Neutrophil (primary cell): ENCODE data around the gene RGS7BP.

Source experiments
- H3K27ac ChIP-seq: fragments of 200-600 bp; sonication (generic); 2 replicates; pipeline ENCODE4 v1.5.1; 2016; ENCODE audit warnings: mild to moderate bottlenecking, moderate library complexity
- H3K27me3 ChIP-seq: fragments of 200-600 bp; sonication (generic); 2 replicates; pipeline ENCODE4 v1.6.0; 2016; ENCODE audit warnings: mild to moderate bottlenecking
- H3K36me3 ChIP-seq: fragments of 200-600 bp; sonication (generic); 2 replicates; pipeline ENCODE4 v1.5.1; 2017
- H3K4me1 ChIP-seq, 2 experiments: fragments of 200-600 bp in 1 of 2; sonication (generic) in 1 of 2; 1 replicate in 1 of 2; 2 replicates in 1 of 2; pipeline versions ENCODE4 v1.5.1 to v1.6.1; 2013 to 2016; ENCODE audit warnings: low read depth in 1 of 2, low read length in 1 of 2, mild to moderate bottlenecking in 1 of 2, moderate library complexity in 1 of 2; ENCODE audit not compliant: control insufficient read depth in 1 of 2, insufficient read depth in 1 of 2
- H3K4me3 ChIP-seq, 2 experiments: fragments of 200-600 bp in 1 of 2; sonication (generic) in 1 of 2; 1 replicate in 1 of 2; 2 replicates in 1 of 2; pipeline ENCODE4 v1.5.1; 2013 to 2016; ENCODE audit warnings: low read depth in 1 of 2, low read length in 1 of 2, mild to moderate bottlenecking in 1 of 2, moderate library complexity in 1 of 2
- H3K9me3 ChIP-seq: fragments of 200-600 bp; sonication (generic); 2 replicates; pipeline ENCODE4 v1.5.1; 2016
- TF ChIP-seq, protein P1 (sequence below): fragments of 200-600 bp; sonication (generic); IDR thresholded peaks from 2 replicates; pipeline ENCODE4 v1.5.1; 2016; ENCODE audit warnings: antibody characterized with exemption

Gene RGS7BP

DNA sequence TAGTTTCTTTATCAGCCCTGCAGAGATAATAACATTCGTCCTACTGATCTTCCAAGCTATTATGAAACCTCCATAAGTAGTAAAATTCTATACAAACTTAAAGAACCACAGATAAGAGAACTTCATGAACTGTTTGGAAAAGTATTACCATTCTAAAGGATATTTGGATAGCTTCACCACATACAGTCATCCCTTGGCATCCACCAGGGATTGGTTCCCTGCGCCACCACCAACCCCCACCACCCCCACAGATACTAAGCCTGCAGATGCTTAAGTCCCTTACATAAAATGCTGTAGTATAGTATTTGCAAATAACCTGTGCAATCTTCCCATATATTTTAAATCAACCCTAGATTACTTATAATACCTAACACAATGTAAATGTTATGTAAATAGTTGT lies 123.1 kb downstream of the RGS7BP start:
- H3K4me1 ChIP-seq, result no peaks in the 10 kb centered on the region
- H3K27ac ChIP-seq, result no peak overlapping the region
- H3K36me3 ChIP-seq, result no peaks in the 10 kb centered on the region
- TF ChIP-seq, protein P1, sequence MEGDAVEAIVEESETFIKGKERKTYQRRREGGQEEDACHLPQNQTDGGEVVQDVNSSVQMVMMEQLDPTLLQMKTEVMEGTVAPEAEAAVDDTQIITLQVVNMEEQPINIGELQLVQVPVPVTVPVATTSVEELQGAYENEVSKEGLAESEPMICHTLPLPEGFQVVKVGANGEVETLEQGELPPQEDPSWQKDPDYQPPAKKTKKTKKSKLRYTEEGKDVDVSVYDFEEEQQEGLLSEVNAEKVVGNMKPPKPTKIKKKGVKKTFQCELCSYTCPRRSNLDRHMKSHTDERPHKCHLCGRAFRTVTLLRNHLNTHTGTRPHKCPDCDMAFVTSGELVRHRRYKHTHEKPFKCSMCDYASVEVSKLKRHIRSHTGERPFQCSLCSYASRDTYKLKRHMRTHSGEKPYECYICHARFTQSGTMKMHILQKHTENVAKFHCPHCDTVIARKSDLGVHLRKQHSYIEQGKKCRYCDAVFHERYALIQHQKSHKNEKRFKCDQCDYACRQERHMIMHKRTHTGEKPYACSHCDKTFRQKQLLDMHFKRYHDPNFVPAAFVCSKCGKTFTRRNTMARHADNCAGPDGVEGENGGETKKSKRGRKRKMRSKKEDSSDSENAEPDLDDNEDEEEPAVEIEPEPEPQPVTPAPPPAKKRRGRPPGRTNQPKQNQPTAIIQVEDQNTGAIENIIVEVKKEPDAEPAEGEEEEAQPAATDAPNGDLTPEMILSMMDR, result no peak
- no peaks in the 10 kb centered on the region for H3K9me3 ChIP-seq
- peaks cover 25% of the 10 kb centered on the region for H3K27me3 ChIP-seq
- H3K4me3 ChIP-seq, result no peak overlapping the region

DNA sequence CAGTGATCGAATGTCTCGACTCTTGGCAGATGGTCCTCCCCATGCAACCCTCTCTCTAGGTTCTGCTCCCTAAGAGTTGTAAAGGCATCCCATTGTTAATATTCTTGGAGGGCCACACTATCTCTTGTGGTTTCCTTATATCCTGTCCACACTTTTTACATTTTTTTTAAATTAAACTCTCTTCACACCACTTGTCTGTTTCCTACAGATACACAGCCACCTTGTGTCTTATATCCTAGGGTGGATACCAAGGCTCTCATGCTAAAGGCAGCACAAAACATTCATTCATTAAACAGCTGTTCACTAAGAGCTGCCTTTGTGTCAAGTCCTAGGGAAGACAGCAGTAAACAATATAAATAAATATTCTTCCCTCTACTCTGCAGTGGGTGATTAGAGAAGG lies 124.0 kb downstream of the RGS7BP start:
- Histone ChIP-seq H3K27ac (no peak overlapping the region), H3K4me3 (no peak overlapping the region), H3K36me3 (no peaks in the 10 kb centered on the region), H3K27me3 (peaks cover 25% of the 10 kb centered on the region), H3K9me3 (no peaks in the 10 kb centered on the region), H3K4me1 (peaks cover 2% of the 10 kb centered on the region in 2 experiments)
- TF ChIP-seq, protein P1, result no peak

DNA sequence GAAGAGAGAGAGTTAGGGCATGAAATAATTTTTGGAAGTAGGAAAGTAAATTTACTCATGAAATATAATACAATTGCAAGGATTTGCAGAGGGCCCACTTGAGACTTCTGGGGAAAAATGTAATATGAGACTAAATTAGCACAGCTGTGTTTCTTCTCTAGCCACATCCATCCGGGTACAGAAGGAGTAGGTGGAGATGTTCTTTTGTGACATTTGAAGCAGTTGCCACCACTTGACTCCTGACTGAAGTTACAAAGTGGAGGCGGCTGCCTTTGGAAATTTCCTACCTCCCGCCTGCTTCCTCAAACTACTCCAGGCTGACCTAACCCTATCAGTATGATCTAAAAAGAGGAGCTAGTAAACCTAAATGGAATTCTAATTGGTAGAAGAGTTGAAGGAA lies 126.4 kb downstream of the RGS7BP start:
- H3K27me3 ChIP-seq, result peaks cover 29% of the 10 kb centered on the region
- peaks cover 9 to 10% of the 10 kb centered on the region in 2 experiments for H3K4me1 ChIP-seq
- TF ChIP-seq, protein P1, result no peak
- H3K9me3 ChIP-seq, result no peaks in the 10 kb centered on the region
- no peak overlapping the region for H3K4me3 ChIP-seq
- no peaks in the 10 kb centered on the region for H3K36me3 ChIP-seq
- H3K27ac ChIP-seq, result no peak overlapping the region

DNA sequence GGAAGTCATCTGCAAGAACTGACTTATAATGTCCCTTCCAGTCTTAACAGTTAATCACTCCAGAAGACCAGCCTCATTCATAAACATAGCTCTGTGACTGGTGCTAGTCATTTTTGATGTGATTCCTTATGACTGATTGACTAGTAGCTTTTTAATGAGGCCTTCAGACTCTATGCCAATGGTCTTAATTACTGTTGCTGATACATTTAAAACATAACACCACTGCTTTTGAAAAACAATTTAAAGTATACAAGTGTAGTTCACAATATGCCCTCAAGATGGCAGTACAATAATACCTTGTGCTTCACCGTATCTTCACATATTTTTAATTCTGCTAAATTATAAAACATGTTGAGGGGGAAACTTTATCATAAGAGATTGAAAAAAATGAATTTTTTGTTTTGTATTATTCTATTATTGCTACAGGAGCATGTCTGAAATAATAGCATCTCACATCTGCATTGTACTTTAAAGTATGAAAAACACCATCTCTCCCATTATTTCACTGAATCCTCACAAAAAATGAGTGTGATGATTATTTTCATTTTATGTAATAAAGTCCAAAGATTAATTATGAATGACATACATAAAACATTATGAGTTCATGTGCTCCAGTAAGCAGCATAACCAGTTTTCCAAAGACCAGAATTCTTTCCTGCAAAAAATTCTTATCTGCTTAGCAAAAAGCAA lies 129.3 kb downstream of the RGS7BP start:
- TF ChIP-seq, protein P1, result peak; percentile 74
- Histone ChIP-seq H3K27me3 (peaks cover 43% of the 10 kb centered on the region), H3K36me3 (no peaks in the 10 kb centered on the region), H3K9me3 (no peaks in the 10 kb centered on the region), H3K4me3 (no peak overlapping the region), H3K4me1 (peaks cover 10 to 11% of the 10 kb centered on the region in 2 experiments), H3K27ac (no peak overlapping the region)

DNA sequence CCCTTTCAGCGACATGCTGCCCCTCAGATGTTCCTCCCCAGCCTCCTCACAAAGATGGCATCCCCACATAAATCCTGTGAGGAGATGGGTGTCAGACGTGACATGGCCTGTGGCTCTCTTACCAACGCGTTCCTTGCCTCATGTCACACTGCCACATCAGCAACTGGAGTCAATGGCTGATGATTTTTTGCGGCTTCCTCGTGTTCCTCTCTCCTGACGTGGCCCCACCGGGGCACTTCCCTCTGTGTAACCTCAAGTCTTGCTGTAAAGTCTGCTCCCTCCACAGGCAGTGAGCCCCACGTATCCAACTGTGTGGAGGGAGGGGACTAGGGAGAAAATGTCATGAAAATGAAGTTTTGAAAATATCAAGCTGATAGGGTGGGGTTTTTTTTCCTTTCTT lies 131.3 kb downstream of the RGS7BP start:
- TF ChIP-seq, protein P1, result no peak
- no peaks in the 10 kb centered on the region for H3K36me3 ChIP-seq
- no peaks in the 10 kb centered on the region for H3K9me3 ChIP-seq

More for the DNA sequence above, 131.3 kb downstream of the RGS7BP start:
- H3K27ac ChIP-seq, result no peak overlapping the region
- H3K4me1 ChIP-seq, result peaks cover 10 to 11% of the 10 kb centered on the region in 2 experiments
- H3K4me3 ChIP-seq, result no peak overlapping the region
- H3K27me3 ChIP-seq, result peaks cover 30% of the 10 kb centered on the region
